ENCODE measurements around the gene SLC9B1.

DNA sequence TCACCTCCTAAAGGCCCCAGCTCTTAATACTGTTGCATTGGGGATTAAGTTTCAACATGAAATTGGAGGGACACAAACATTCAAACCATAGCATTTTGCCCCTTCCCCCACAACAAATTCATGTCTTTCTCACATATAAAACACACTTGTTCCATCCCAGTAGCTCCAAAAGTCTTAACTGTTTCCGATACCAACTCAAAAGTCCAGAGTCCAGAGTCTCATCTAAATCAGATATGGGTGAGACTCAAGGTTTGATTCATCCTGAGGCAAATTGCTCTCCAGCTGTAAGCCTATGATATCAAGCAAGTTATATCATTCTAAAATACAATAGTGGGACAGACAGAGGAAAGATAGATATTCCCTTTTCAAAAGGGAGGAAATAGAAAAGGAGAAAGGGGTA, 8.7 kb downstream of the SLC9B1 start:
- TF ChIP-seq, protein P1, sequence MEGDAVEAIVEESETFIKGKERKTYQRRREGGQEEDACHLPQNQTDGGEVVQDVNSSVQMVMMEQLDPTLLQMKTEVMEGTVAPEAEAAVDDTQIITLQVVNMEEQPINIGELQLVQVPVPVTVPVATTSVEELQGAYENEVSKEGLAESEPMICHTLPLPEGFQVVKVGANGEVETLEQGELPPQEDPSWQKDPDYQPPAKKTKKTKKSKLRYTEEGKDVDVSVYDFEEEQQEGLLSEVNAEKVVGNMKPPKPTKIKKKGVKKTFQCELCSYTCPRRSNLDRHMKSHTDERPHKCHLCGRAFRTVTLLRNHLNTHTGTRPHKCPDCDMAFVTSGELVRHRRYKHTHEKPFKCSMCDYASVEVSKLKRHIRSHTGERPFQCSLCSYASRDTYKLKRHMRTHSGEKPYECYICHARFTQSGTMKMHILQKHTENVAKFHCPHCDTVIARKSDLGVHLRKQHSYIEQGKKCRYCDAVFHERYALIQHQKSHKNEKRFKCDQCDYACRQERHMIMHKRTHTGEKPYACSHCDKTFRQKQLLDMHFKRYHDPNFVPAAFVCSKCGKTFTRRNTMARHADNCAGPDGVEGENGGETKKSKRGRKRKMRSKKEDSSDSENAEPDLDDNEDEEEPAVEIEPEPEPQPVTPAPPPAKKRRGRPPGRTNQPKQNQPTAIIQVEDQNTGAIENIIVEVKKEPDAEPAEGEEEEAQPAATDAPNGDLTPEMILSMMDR (IDR thresholded peaks at IDR 0.05), result no peak
- no peak for TF ChIP-seq EP300 (IDR thresholded peaks at IDR 0.05)
- TF ChIP-seq POLR2AphosphoS5 (IDR thresholded peaks at IDR 0.05), result no peak
- TF ChIP-seq POLR2A (IDR thresholded peaks at IDR 0.05), result no peak
